Cardiac fibroblast (primary cell): ENCODE data around the gene SPHKAP.
"Not testable (repeated sequence)": the region's sequence is repeated elsewhere in the genome, so short reads cannot be mapped to it uniquely, and the experiment has no call there.

Experiments
- DNase-seq, 2 donors: peaks; one replicate each; pipeline versions ENCODE4 v3.0.0 to v3.0.0-alpha.2; 2010; ENCODE audit warnings: low read depth in 2 of 2
- H3K4me3 ChIP-seq, 2 donors: replicated peaks in 1 of 2; 1 replicate in 1 of 2; 2 replicates in 1 of 2; pipeline ENCODE4 v1.5.1; 2011; ENCODE audit warnings: low read depth in 2 of 2, low read length in 2 of 2, mild to moderate bottlenecking in 2 of 2, moderate library complexity in 1 of 2
- TF ChIP-seq, protein P1 (sequence below): IDR thresholded peaks from one replicate; pipeline ENCODE4 v1.5.1; 2011; ENCODE audit warnings: low read depth, mild to moderate bottlenecking, low read length, inconsistent platforms

SPHKAP gene

DNA sequence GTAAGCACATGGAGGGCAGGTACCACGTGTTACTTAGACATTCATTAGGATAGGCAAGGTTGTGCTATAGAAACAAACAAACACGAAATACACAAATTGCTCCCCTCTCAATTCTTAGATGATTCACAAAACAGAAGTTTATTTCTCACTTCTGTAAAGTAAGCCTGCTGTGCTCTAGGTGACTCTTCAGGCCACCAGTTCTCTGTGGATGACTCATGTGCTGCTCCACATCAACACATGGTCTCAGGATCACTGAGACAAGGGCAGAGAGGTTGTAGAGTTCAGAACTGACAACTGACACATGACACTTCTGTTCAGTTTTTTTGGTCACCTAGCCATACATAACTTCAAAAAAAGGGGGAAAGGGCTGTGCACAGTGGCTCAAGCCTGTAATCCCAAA is 239.5 kb downstream of the SPHKAP start:
- TF ChIP-seq, protein P1, sequence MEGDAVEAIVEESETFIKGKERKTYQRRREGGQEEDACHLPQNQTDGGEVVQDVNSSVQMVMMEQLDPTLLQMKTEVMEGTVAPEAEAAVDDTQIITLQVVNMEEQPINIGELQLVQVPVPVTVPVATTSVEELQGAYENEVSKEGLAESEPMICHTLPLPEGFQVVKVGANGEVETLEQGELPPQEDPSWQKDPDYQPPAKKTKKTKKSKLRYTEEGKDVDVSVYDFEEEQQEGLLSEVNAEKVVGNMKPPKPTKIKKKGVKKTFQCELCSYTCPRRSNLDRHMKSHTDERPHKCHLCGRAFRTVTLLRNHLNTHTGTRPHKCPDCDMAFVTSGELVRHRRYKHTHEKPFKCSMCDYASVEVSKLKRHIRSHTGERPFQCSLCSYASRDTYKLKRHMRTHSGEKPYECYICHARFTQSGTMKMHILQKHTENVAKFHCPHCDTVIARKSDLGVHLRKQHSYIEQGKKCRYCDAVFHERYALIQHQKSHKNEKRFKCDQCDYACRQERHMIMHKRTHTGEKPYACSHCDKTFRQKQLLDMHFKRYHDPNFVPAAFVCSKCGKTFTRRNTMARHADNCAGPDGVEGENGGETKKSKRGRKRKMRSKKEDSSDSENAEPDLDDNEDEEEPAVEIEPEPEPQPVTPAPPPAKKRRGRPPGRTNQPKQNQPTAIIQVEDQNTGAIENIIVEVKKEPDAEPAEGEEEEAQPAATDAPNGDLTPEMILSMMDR: no peak
- no peak overlapping the region for H3K4me3 ChIP-seq
- peak in 1 of 2 donors; percentile 31 for DNase-seq

DNA sequence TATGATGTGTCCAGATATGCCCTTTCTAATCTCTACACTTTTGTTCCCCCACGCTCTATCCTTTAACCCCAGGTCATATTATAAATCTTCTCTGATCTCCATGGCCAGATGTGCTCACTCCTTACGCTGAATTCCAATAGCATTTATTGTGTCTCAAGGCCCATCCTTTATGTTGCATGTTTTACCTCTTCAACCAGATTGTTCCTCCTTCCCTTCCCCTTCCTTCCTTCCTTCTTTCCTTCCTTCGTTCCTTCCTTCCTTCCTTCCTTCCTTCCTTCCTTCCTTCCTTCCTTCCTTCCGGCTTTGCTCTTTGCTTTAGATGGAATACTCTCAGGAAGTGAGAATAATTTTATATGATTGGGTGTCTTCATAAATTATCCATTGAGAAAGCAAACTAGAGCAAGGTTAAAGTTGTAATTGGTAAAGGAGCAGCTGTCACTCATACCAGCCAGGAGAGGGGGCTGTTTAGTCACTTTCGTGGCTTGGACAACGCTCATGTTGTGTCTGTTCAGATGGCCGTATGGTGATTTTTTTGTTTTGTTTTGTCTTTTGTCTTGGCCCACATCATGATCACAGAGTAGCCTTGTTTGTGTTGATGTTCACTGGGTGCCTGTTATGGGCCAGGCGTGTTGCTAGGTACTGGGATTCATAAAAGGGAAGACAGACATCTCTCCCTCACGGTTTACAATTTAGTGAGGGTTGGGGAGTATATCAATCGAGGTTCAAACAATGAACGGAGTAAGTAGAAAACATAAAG is 242.0 kb downstream of the SPHKAP start:
- no peak overlapping the region for H3K4me3 ChIP-seq
- TF ChIP-seq, protein P1: peak; percentile 64
- peak; percentile 64 to 78 for DNase-seq

DNA sequence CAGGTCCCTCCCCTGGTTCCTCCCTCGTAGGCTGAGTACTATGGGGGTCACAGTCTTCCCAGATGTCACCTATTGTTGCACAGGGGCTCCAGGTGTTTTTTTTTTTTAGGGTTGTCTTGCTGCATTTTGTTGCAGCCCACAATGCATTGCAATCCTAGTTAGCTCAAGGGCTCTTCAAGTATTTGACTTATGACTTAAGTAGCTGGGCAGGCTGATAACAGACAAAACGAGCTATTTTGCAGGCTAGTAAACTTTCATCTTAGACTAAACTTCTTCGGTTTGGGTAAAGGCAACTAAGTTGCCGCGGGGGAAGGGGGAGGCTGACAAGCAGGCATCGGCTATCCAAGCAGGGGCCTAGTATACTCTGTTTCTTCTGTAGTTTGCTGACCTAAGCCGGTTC is 245.2 kb downstream of the SPHKAP start:
- H3K4me3 ChIP-seq, DNase-seq: not testable (repeated sequence)

DNA sequence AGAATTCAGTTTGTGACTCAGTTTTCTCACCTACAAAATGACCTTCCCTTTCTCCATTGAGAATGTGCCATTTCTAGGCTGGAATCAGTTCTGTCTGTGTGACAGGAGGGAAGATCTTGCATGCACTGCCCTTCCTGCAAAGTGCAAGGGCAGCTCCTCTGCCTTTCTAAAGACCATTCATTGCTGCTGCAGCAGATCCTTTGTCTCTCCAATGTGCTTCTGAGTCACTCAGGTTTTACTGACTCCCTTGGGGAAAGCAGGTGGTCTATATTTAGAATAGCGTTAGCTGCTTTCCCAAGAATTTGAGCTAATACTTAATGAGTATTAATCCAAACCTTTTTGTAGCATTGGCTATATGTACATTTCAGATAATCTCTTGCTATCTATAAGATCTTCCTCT is 247.6 kb downstream of the SPHKAP start:
- H3K4me3 ChIP-seq: no peak overlapping the region
- TF ChIP-seq, protein P1: no peak
- peak in 1 of 2 donors; percentile 12 for DNase-seq

DNA sequence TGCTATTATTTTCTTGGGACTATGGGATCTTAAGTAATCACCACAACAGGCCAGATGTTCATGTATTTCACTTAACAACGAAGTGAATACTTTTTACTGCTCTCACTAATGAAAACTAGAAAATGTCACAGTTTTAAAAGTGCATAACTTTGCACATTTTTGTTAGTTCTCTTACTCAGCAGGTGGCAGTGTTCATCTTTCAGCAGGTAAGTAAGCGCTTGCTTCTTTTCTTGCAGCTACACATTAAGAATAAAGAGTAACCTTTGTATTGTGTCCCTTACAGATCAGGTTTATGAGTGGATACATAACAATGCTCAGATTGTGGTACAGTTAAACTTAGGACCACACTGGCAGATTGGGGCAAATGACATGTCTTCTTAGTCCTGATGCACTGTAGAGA is 249.1 kb downstream of the SPHKAP start:
- no peak overlapping the region for H3K4me3 ChIP-seq
- DNase-seq: no peak
- TF ChIP-seq, protein P1: no peak

DNA sequence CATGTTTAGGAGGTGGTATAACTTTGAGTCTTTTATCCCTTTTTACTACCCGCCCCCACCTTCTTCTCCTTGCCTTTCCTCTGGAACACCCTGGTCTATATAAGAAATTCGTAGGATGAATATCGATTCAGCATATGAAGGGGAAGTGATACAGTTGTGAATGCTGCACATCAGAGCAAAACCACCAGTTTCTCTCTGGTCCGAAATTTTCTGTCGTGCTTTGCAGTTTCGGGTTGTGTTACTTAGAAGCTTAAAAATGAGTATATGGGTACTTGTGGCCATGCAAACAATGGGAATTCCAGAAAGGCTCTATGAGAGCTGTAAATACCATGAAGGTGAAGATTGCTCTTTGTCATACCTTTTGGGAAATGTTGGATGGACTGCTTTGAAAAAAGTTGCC is 249.5 kb downstream of the SPHKAP start:
- H3K4me3 ChIP-seq: no peak overlapping the region
- DNase-seq: no peak
- TF ChIP-seq, protein P1: no peak
